ENCODE data around the gene PAGE2.
"Not testable (repeated sequence)": the region's sequence is repeated elsewhere in the genome, so short reads cannot be mapped to it uniquely, and the experiment has no call there.

The PAGE2 gene, protein sequence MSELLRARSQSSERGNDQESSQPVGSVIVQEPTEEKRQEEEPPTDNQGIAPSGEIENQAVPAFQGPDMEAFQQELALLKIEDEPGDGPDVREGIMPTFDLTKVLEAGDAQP

DNA sequence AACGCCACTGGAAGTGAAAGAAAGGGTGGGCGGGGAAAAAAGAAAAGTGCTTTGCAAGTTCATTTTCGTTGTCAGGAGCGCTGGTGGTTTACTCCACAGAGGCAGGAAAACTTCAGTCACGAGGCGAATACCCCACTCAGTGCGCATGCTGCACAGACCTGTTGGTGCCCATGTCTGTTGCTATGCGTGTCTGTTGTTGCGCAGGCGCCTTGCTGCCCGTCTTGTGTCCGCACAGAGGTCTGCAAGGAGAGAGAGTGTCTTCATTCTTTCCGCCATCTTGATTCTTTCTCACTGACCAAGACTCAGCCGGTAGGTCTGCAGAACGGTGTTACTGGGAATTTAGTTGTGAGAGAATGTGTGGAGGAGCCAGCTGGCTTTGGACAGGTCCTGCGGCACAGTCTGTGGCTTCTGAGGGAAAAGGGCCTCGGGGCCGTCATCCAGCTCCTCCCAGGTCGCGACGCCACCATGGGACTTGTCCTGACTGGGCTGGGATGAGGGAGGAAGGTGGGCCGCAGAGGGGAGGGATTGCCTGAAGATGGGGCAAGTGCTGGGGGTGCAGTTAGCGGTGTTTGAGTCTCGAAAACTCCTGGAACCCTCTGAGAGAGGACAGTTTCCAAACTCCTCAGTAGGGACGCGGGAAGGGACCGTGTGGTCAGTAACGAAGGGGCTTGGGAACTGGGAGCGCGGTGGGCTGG, at the start of gene PAGE2:
Gene PAGE2 (plus strand): TSS at position 224 of the 695 bp plus-strand sequence. CDS start 1,003 bp downstream, outside the sequence.
- DNase-seq, result no peak

GRCh38 chrX:55039471-55039870, 49.3 kb upstream of the PAGE2 start:
- no peak for DNase-seq

GRCh38 chrX:55041514-55041913, 47.3 kb upstream of the PAGE2 start:
- no peak for DNase-seq

DNA sequence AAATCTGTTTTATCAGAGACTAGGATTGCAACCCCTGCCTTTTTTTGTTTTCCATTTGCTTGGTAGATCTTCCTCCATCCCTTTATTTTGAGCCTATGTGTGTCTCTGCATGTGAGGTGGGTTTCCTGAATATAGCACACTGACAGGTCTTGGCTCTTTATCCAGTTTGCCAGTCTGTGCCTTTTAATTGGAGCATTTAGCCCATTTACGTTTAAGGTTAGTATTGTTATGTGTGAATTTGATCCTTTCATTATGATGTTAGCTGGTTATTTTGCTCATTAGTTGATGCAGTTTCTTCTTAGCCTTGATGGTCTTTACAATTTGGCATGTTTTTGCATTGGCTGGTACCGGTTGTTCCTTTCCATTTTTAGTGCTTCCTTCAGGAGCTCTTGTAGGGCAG, 38.2 kb upstream of the PAGE2 start:
- DNase-seq, result not testable (repeated sequence)

DNA sequence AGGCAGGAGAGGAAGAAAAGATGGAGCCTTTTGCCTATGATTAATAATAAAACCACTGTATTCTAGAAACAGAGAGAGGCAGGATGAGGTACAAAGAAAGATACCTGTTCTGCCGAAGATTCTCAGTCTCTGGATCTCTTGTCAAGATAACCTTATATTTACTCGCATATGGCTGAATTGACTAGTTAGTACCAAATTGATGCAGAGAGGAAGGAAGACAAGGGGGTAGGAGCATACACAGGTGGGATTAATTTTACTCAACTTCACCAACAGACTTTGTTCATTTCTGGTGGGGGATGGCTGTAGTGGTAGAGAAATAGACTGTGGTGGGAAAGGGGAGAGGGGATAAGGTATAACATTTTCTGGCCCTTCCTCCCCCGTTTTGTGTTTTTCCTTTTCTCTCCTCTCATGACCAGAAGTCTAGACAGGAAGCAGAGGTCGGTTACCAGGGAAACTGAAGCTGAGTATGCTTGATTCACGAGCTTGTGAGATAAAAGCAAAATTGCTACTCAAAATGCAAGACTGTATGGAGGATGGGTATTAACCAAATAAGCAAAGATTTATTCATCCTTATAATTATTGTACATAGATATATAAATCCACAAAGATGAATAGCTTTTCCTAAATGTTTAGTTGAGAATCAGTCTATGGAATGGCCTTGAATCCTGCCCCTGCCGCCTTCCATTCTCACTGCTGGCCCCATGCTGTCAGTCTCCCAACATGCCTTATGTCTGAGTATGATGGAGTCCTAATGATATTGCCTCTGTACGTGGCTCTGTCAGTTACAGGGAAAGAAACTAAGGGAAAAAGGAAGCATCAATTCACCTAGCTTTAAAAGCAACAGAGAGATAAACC, 31.8 kb upstream of the PAGE2 start:
- no peak for DNase-seq

GRCh38 chrX:55057675-55058249, 31.1 kb upstream of the PAGE2 start:
- no peak for DNase-seq

GRCh38 chrX:55067180-55067579, 21.6 kb upstream of the PAGE2 start:
- DNase-seq, result not testable (repeated sequence)

DNA sequence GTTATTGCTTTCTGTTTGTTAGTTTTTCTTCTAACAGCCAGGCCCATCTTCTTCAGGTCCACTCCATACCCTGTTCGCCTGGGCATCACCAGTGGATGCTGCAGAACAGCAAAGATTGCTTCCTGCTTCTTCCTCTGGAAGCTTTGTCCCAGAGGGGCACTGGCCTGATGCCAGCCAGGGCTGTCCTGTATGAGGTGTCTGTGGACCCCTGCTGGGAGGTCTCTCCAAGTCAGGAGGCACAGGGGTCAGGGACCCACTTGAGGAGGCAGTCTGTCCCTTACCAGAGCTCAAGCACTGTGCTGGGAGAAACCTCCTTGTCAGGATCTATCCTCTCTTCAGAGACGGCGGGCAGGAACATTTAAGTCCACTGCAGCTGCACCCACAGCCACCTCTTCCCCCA, 16.5 kb upstream of the PAGE2 start:
- no peak for DNase-seq

DNA sequence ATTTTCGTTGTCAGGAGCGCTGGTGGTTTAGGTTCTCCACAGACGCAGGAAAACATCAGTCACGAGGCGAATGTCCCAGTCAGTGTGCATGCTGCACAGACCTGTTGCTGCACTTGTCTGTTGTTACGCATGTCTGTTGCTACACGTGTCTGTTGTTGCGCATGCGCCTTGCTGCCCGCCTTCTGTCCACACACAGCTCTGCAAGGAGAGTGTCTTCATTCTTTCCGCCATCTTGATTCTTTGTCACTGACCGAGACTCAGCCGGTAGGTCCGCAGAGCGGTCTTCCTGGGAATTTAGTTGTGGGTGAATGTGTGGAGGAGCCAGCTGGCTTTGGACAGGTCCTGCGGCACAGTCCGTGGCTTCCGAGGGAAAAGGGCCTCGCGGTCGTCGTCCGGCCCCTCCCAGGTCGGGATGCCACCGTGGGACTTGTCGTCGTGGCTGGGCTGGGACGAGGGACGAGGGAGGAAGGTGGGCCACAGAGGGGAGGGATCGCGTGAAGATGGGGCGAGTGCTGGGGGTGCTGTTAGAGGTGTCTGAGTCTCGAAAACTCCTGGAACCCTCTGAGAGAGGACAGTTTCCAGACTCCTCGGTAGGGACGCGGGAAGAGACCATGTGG, 13.9 kb upstream of the PAGE2 start, which contains the start of gene PAGE2B:
Gene PAGE2B (plus strand): TSS at position 180 of the 617 bp plus-strand sequence. CDS start 1,012 bp downstream, outside the sequence.
- DNase-seq, result no peak

DNA sequence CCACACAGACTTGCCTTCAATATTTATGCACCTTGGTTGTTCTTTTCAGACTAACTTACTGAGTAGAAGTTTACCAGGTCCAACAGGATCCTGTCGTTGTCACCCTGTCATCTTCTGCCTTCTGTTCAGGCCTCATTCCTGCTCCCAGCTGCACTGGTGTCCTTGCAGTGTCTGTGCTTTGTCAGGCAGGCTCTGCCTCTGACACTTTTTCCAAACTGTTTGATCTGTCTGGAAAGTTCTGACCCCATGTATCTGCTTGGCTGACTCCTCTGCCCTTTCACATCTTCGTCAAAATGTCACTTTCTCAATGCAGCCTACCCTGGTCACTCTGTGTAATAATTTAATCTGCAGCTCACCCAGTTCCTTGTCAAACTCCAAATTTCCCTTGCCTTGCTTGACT, 9.9 kb downstream of the PAGE2 start:
- DNase-seq, result no peak

DNA sequence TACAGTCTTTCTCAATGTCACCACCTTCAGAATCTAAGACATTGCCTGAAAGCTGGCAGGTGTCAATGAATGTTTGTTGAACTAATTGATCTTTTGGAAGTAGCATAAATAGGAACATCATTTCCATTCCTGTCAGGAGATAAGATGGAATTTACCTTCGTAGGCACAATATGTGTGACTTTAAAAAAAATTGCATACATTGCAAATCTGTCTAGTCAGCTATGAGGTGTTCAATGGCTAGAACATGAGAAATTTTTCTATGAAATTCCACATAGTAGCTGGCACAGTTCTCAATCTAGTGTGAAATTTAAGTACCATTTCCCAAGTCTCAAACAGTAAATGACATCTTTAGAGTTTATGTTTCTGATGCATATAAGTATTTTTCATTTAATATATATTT, 10.3 kb downstream of the PAGE2 start:
- DNase-seq, result no peak

GRCh38 chrX:55102754-55103153, 13.9 kb downstream of the PAGE2 start:
- no peak for DNase-seq

DNA sequence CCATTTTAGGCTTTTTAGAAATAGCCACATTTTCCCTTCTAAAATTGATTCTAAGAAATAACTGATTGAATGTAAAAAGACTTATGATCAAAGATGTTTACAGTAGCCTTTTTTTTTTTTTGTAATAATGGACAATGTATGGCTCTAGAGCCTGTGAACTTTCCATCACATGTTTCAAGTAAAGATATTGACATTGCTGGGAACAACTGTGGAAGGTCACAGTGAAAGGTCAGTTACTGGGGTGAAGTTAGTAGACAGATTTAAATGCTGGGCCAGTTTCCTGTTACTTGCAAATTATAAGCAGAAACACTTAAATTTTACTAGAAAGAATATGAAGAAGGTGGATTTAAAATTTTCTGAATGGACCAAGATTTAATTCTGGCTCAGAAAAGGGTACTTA, 18.4 kb downstream of the PAGE2 start:
- DNase-seq, result no peak

DNA sequence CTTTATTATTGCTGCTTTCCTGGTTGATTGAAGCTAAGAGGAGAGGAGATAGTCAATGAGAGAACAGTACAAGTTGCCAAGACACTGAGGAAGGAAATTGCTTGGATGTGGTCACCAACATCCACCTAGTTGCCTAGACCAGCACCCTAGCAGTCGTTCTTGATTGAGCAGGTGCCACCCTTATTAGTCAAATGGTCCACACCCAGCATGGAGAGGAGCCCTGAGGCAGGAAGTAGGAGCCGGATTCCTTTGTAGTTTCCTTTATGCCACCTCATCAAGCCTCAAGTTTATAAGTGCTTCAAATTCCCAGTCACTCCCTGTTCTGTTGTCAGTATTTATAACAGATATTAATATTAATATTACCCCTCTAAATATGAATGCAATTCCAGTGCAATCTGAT, 19.1 kb downstream of the PAGE2 start:
- DNase-seq, result no peak

- no peak for DNase-seq
Measured at GRCh38 chrX:55109306-55109705, 20.5 kb downstream of the PAGE2 start.

DNA sequence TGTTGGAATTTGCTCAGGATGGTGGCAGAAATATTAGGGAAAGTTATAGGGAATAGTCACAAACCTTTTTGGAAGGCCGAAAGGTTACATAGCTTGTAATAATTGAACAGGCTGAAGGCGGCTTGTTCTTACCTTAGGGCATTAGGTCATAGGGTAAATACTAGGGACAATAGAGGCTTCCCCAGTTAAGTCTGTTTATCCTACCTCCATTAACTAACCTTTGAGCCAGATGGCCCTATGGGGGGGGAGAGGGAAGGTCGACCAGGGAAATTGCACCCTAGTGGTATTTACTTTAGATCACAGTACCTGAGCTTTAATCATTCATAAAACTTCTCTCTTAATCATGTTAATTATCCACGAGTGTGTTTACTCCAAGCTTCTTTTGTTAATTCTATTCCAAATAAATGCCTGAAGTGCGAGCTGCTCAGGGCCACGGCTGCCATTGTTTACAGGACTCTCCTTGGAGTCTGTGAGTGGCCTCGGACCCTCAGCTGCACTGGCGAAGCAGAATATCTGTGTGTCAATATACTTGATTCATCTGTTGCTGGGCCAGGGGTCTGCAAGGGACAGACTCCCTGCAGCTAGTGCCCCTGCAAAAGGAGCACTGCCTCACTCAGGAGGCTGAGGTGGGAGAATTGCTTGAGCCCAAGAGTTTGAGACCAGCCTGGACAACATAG, 22.9 kb downstream of the PAGE2 start:
- no peak for DNase-seq

- DNase-seq, result not testable (repeated sequence)
Measured at GRCh38 chrX:55116589-55116988, 27.8 kb downstream of the PAGE2 start.

DNA sequence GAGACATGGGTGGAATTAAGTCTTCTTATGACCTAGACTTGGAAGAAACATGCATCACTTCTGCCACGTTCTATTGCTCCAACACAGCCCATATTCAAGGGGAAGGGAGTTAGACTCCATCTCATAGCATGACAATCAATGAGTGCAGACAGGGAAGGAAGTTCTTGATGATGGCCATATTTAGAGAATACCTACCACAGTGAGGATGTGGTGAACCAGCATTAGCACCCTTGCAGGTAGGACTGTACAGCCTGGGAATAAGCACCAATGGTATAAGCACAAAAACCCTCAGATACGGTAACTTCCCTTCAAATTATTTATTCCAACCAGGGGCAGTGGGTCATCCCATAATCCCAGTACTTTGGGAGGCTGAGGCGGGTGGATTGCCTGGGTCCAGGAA, 29.8 kb downstream of the PAGE2 start:
- DNase-seq, result no peak

- no peak for DNase-seq
Measured at GRCh38 chrX:55119271-55119670, 30.5 kb downstream of the PAGE2 start.

GRCh38 chrX:55119712-55120111, 30.9 kb downstream of the PAGE2 start:
- DNase-seq, result no peak

GRCh38 chrX:55120761-55121358, 32.0 kb downstream of the PAGE2 start:
- DNase-seq, result no peak

- DNase-seq, result no peak
Measured at GRCh38 chrX:55123900-55124299, 35.1 kb downstream of the PAGE2 start.
